Measurements from ENCODE around the gene NKD1.

The NKD1 gene

DNA sequence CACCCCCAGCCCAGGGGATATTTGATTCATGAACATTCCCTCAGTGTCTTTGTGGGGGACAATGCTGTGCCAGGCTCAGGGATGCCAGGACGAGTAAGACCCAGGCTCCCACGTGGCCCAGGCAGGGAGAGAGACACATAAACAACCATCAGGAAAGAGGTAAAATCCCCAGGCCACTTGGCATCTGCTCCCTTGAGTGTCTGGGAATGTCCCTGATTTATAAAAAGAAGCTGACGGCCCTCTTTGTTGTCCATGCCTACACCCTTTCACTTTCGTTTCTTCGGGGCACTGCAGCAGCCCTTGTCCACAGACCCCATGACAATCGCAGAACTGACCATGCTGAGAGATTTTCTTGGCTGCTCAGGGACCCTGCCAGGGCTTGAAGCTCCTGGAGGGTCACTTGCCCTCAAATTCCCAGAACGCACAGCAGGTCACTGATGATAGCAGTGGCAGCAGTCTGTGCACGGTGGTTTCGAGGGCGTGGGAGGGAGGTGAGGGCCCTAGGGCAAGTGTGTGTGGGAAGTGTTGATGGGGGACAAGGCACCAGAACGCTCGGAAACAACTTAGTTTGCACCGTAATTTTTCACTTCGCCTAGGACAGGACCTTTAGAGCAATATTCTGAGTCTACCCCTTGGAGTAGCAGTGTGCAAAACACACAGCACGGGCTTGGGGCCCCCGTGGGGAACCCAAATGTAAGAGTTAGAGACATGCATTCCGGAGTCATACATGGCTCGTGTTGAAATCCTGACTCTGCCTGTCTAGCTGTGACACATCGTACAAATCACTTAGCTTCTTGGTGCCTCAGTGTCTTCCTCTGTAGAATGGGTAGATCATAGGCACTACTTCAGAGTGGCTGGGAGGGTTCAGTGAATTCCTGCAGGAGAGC, 149.9 kb downstream of the NKD1 start:
- DNase-seq, result peak; percentile 74

Measured in activated CD4-positive, alpha-beta T cell treated with anti-CD3 and anti-CD28 coated beads for 48 hours (primary cell).